ENCODE results near the gene PAX2.

DNA sequence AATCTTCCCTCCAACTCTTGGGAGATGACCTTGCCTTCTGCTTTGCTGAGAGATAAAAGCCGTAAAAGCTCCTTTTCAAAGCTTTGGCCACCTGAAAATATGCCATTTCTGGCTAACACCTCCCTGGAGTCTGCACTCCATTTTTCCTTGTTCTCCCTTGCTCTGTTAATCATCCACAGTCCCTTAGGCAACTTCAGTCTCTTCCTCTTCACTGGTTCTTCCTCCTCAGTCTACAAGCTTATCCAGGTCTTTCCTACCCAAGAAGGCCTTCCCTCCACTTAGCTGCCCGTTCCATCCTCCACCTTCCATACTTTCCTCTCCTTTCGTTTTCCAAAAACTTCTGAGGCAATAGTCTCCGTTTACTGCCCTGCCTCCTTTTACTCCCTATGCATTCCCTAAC, 30.5 kb downstream of the PAX2 start:
- TF ChIP-seq, protein P1, sequence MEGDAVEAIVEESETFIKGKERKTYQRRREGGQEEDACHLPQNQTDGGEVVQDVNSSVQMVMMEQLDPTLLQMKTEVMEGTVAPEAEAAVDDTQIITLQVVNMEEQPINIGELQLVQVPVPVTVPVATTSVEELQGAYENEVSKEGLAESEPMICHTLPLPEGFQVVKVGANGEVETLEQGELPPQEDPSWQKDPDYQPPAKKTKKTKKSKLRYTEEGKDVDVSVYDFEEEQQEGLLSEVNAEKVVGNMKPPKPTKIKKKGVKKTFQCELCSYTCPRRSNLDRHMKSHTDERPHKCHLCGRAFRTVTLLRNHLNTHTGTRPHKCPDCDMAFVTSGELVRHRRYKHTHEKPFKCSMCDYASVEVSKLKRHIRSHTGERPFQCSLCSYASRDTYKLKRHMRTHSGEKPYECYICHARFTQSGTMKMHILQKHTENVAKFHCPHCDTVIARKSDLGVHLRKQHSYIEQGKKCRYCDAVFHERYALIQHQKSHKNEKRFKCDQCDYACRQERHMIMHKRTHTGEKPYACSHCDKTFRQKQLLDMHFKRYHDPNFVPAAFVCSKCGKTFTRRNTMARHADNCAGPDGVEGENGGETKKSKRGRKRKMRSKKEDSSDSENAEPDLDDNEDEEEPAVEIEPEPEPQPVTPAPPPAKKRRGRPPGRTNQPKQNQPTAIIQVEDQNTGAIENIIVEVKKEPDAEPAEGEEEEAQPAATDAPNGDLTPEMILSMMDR (IDR thresholded peaks at IDR 0.05) = no peak
- no peak for TF ChIP-seq POLR2A (IDR thresholded peaks at IDR 0.05)
